Gastrocnemius medialis (tissue), 4 donors: Measurements from ENCODE around the gene EIF3B. TPM values are rescaled to one million over a fixed set of nuclear protein-coding genes. Genes with fewer than 3 reads are reported as not detected.

Experiments
- ATAC-seq, 2 donors: fragments of 150-250 bp; one replicate each; pipeline ENCODE4 v1.9.1; 2016
- DNase-seq, 2 donors: peaks; one replicate each; pipeline ENCODE4 v3.0.0-alpha.2; 2019
- H3K27ac ChIP-seq, 4 donors: fragments of 200-600 bp; sonication (generic); 1 replicate in 1 of 4; 2 replicates in 3 of 4; pipeline ENCODE4 v1.5.1; 2016 to 2018; ENCODE audit warnings: mild to moderate bottlenecking in 2 of 4, moderate library complexity in 1 of 4
- H3K27me3 ChIP-seq, 3 donors: fragments of 200-600 bp; sonication (generic) in 2 of 3; 1 replicate in 1 of 3; 2 replicates in 2 of 3; pipeline versions ENCODE4 v1.5.1 to v1.6.0; 2016 to 2019; ENCODE audit warnings: mild to moderate bottlenecking in 1 of 3, moderate library complexity in 1 of 3
- H3K36me3 ChIP-seq, 2 donors: fragments of 200-600 bp; sonication (generic) in 1 of 2; one replicate each; pipeline ENCODE4 v1.5.1; 2017 to 2018
- H3K4me1 ChIP-seq, 2 donors: fragments of 200-600 bp; sonication (generic) in 1 of 2; one replicate each; pipeline ENCODE4 v1.5.1; 2016 to 2017; ENCODE audit warnings: mild to moderate bottlenecking in 2 of 2
- H3K4me3 ChIP-seq, 4 donors: fragments of 200-600 bp; sonication (generic) in 3 of 4; 1 replicate in 1 of 4; 2 replicates in 3 of 4; pipeline ENCODE4 v1.5.1; 2016 to 2019; ENCODE audit warnings: mild to moderate bottlenecking in 2 of 4
- H3K9me3 ChIP-seq, 3 donors: fragments of 200-600 bp; sonication (generic) in 2 of 3; 1 replicate in 1 of 3; 2 replicates in 2 of 3; pipeline ENCODE4 v1.5.1; 2016 to 2019
- CTCF ChIP-seq, 5 experiments: fragments of 450-650 bp in 3 of 5; fragments of 200-600 bp in 2 of 5; sonication (generic) in 2 of 5; IDR thresholded peaks in 4 of 5; conservative IDR thresholded peaks in 1 of 5; 1 replicate in 4 of 5; 2 replicates in 1 of 5; pipeline ENCODE4 v1.5.1; 2016 to 2019; ENCODE audit warnings: antibody characterized with exemption in 5 of 5, mild to moderate bottlenecking in 3 of 5, moderate library complexity in 3 of 5
- POLR2A ChIP-seq, 2 donors: fragments of 450-650 bp; IDR thresholded peaks; one replicate each; pipeline ENCODE4 v1.6.1; 2017; ENCODE audit warnings: antibody characterized with exemption in 2 of 2, mild to moderate bottlenecking in 2 of 2, moderate library complexity in 2 of 2
- in situ Hi-C, 4 donors: fragments of 200-750 bp; cut with MboI; loops; one replicate each; pipeline versions ENCODE4 v1.15.0 to v1.8.0; 2017; ENCODE audit warnings: low sequenced_read_pairs in 4 of 4
- intact Hi-C: fragments of 100-400 bp; cut with DNase I; formaldehyde crosslinking; loops from one replicate; pipeline ENCODE4 v1.15.1; 2023; ENCODE audit warnings: low total_unique reads
- total RNA-seq, 4 donors: library from RNA; depleted of rRNA; stranded (reverse); fragments of >200 nt; gene quantifications; one replicate each; pipeline versions ENCODE4 v1.1.0 to v1.2.3, GENCODE V29; 2016

Gene EIF3B
- total RNA-seq, 4 donors from 2014 or later: 105 to 207 (median 195) TPM

DNA sequence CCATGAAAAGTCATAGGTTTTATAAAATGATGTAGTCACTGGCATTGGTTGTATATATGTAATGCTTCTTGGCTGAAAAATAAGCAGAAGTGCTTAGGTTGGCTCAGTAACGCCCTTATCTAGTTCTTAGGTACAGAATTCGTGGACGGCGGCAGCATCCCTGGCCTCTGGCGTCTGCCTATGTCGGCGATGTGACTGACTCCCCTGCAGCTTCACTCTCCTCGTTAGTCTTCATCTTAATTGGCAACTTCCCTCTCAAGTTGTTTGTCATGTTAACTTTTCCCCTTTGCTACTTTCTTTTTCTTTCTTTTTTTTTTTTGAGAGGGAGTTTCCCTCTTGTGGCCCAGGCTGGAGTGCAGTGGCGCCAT is 67.3 kb downstream of the EIF3B start:
- intact Hi-C loops (no loop called here), in situ Hi-C loops (no loop called here)
- ATAC-seq (no peak), DNase-seq (no peak)
- TF ChIP-seq CTCF (IDR thresholded peaks at IDR 0.05 in 4 of 5, conservative IDR thresholded peaks at IDR 0.05 in 1 of 5) (no peak), POLR2A (IDR thresholded peaks at IDR 0.05) (no peak)
- H3K27ac ChIP-seq: no peak overlapping the region
- H3K4me3 ChIP-seq: no peak overlapping the region
- H3K9me3 ChIP-seq: no peaks in the 10 kb centered on the region
- no peaks in the 10 kb centered on the region for H3K27me3 ChIP-seq
- peaks cover 0 to 7% of the 10 kb centered on the region in 2 donors for H3K4me1 ChIP-seq
- H3K36me3 ChIP-seq: no peaks in the 10 kb centered on the region

GRCh38 chr7:2425749-2426148 is 71.1 kb downstream of the EIF3B start:
- Histone ChIP-seq H3K27ac (no peak overlapping the region), H3K4me3 (no peak overlapping the region), H3K4me1 (no peaks in the 10 kb centered on the region), H3K27me3 (no peaks in the 10 kb centered on the region), H3K9me3 (no peaks in the 10 kb centered on the region), H3K36me3 (no peaks in the 10 kb centered on the region)
- in situ Hi-C loops (no loop called here), intact Hi-C loops (no loop called here)
- ATAC-seq: no peak
- TF ChIP-seq POLR2A (IDR thresholded peaks at IDR 0.05): no peak
- TF ChIP-seq CTCF (IDR thresholded peaks at IDR 0.05 in 4 of 5, conservative IDR thresholded peaks at IDR 0.05 in 1 of 5): no peak
- no peak for DNase-seq

Other genes starting within 250 kb of the EIF3B start
- 10 to 100 TPM; 19.7 to 32.4 (median 22.7) TPM for gene MAD1L1, start 121.9 kb upstream of the EIF3B start, total RNA-seq
- 10 to 100 TPM; 14.1 to 41.7 (median 16.9) TPM for gene MRM2, start 112.6 kb upstream of the EIF3B start, total RNA-seq
- 10 to 100 TPM; 14.7 to 22.5 (median 18.1) TPM for gene NUDT1, start 112.6 kb upstream of the EIF3B start, total RNA-seq
- gene SNX8, start 40.4 kb upstream of the EIF3B start, total RNA-seq: 10 to 100 TPM in 3 of 4 donors, 1 to 10 TPM in 1; 6.4 to 28.1 (median 24.8) TPM
- gene CHST12, start 48.8 kb downstream of the EIF3B start, total RNA-seq: 10 to 100 TPM in 2 of 4 donors, 1 to 10 TPM in 2; 5.5 to 13.1 (median 10.1) TPM
- gene GRIFIN, start 121.6 kb downstream of the EIF3B start, total RNA-seq: not detected
- gene LFNG, start 164.9 kb downstream of the EIF3B start, total RNA-seq: 1 to 10 TPM; 1.0 to 5.9 (median 1.7) TPM
- 10 to 100 TPM; 15.3 to 36.4 (median 20.2) TPM for gene BRAT1, start 200.7 kb downstream of the EIF3B start, total RNA-seq
- 10 to 100 TPM in 1 of 4 donors, 1 to 10 TPM in 3; 6.3 to 11.5 (median 8.8) TPM for gene IQCE, start 204.2 kb downstream of the EIF3B start, total RNA-seq